Prostate gland (tissue), 2 donors: ENCODE results near the gene BRD7.

Source experiments
- CTCF ChIP-seq, 4 experiments: fragments of 200-600 bp in 2 of 4; fragments of 450-650 bp in 2 of 4; sonication (generic) in 2 of 4; IDR thresholded peaks; 1 replicate in 3 of 4; 2 replicates in 1 of 4; pipeline ENCODE4 v1.5.1; 2016 to 2019; ENCODE audit warnings: antibody characterized with exemption in 4 of 4, mild to moderate bottlenecking in 2 of 4, moderate library complexity in 2 of 4
- POLR2A ChIP-seq: fragments of 450-650 bp; IDR thresholded peaks from one replicate; pipeline ENCODE4 v1.6.1; 2016; ENCODE audit warnings: antibody characterized with exemption, mild to moderate bottlenecking
- POLR2AphosphoS5 ChIP-seq: sonication (generic); formaldehyde crosslinking; IDR thresholded peaks from one replicate; pipeline ENCODE4 v1.6.1; 2017; ENCODE audit warnings: antibody characterized with exemption

- no peak for TF ChIP-seq CTCF (IDR thresholded peaks at IDR 0.05)
- TF ChIP-seq POLR2AphosphoS5: no peak
- TF ChIP-seq POLR2A: no peak
Measured at GRCh38 chr16:50360779-50361178, 8.0 kb downstream of the BRD7 start.
